Measurements from ENCODE around the gene GOSR1.
"Not testable (repeated sequence)": the region's sequence is repeated elsewhere in the genome, so short reads cannot be mapped to it uniquely, and the experiment has no call there.

The GOSR1 gene

DNA sequence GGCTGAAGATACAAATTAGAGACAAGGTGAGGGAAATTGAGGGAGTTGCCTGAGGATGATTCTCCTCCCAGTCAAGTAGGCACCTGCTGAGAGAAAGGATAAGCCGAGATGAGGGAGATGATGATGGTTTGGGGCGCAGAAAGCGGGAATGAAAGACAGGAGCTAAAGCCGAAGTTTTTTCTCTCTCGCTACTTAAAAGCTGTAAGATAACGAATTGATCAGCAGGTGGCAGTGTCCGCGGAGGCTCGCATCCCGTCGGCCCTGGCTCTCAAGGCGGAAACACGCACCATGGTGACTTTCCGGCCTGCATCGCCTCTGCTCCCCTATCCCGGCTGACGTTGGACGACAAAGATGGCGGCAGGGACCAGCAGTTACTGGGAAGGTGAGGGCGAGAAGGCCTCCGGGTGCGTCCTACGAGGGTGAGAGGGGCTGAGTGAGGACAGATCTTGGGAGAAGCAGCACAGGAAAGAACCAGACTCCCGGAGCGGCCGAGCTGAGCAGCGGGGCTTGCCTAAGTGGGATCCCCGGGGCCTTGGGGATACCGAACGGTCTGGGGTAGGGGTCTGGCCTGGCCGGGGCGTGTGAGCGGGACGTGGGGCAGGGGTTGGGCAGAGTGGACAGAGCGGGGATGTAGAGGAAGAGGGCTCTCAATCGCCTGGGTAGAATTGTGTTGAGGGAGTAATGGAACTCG lies at the start of gene GOSR1:
TSS of gene GOSR1 (plus strand) at position 326 of the 691 bp plus-strand sequence. CDS start at position 352, 26 bp downstream.
- peak; percentile 85 to 89 for DNase-seq

DNA sequence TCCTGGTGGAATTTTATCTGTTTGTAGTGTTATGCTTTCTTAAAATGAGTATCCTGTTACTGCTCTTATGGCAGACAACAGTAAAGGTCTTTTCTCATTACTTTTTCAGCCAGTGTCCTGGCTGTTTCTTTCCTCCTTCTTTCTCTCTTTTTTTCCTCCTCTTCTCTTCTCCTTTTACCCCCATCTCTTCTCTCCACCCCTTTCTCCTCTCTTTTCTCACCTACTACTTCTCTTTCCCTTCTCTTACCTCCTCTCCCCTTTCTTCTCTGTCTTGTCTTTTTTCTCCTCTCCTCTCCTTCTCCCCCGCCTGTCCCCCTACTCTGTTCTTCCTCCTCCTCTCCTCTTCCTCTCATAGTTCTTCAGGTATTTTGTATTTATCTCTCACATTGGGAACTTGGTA lies 49.6 kb upstream of the GOSR1 start:
- DNase-seq = no peak

DNA sequence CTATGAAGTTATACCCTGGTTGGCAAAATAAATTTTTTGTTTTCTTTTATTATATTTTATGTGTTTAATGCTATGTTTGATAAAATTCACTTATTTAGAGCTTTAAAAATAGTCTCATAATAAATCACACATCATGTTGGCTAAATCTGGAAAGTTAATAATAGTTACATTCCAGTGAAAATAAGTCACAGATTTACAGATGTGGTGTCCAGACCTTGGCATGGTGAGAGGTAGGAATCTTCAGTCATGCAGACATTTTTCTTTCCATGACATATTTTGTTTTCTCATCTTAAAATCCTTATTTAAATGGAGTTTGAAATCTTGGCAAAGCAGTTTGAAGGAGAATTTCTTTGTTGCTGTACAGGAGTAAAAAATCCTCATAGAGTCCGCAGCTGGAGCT lies 48.1 kb upstream of the GOSR1 start:
- no peak for DNase-seq

GRCh38 chr17:30433514-30433913 lies 43.7 kb upstream of the GOSR1 start:
- DNase-seq = no peak

GRCh38 chr17:30436729-30437128 lies 40.5 kb upstream of the GOSR1 start:
- DNase-seq = no peak

GRCh38 chr17:30443721-30444120 lies 33.5 kb upstream of the GOSR1 start:
- no peak for DNase-seq

DNA sequence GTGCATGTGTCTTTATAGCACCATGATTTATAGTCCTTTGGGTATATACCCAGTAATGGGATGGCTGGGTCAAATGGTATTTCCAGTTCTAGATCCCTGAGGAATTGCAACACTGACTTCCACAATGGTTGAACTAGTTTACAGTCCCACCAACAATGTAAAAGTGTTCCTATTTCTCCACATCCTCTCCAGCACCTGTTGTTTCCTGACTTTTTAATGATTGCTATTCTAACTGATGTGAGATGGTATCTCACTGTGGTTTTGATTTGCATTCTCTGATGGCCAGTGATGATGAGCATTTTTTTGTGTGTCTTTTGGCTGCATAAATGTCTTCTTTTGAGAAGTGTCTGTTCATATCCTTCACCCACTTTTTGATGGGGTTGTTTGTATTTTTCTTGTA lies 30.6 kb upstream of the GOSR1 start:
- not testable (repeated sequence) for DNase-seq

- no peak for DNase-seq
These were observed 27.7 kb upstream of the GOSR1 start for GRCh38 chr17:30449480-30449879.

GRCh38 chr17:30450125-30451027 lies 26.8 kb upstream of the GOSR1 start:
- no peak for DNase-seq

DNA sequence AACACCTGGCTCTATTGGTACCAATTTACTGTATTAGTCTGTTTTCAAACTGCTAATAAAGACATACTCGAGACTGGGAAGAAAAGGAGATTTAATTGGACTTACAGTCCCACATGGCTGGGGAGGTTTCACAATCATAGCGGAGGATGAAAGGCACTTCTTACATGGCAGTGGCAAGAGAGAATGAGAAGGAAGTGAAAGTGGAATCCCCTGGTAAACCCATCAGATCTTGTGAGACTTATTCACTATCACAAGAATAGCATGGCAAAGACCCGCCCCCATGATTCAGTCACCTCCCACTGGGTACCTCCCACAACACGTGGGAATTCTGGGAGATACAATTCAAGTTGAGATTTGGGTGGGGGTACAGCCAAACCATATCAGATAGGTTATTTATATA lies 22.6 kb upstream of the GOSR1 start:
- no peak for DNase-seq

DNA sequence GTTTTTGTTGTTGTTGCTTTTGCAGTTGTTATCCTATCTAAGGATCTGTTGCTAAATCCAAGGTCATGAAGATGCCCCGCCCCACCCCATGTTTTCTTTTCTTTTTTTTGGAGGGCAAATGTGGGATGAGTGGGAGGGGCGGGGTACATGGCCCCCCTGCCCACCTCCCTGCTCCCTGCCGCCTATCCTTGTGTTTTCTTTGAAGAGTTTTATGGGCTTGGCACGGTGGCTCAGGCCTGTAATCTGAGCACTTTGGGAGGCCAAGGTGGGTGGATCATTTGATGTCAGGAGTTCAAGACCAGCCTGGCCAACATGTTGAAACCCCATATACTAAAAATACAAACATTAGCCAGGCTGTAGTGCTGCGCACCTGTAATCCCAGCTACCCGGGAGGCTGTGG lies 18.8 kb upstream of the GOSR1 start:
- no peak for DNase-seq

DNA sequence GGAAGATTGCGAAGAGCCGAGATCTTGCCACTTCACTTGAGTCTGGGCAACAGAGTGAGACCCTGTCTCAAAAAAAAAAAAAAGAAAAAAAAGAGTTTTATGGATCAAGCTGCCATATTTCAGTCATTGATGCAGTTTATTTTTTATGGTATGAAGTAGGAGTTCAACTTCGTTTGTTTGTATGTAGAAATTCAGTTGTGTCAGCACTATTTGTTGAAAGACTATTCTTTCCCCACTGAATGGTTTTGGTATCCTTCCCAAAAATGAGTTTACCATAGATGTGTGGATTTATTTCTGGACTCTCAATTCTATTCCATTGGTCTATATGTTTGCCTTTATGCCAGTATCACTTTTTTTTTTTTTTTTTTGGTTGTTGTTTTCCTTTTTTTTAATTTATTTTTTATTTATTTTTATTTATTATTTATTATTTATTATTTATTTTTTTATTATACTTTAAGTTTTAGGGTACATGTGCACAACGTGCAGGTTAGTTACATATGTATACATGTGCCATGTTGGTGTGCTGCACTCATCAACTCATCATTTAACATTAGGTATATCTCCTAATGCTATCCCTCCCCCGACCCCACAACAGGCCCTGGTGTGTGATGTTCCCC lies 18.3 kb upstream of the GOSR1 start:
- DNase-seq = not testable (repeated sequence)

DNA sequence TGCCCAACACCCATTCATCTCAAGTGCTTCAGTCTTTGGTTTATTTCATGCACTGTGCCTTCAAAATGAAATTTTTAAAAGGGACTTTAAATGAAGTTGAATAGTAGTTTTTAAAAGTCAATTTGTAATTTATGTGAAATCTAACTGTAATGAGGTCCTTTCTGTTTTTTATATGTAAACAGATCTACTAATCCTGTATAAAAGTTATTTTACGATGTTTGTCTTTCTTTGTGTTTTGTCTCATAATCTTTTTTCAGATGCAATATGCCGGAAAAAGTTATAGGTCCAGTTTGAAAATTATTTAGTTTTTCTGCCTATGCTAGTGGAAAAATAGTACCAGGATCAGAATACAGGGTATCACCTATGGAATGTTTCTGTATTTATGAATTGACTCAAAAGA lies 8.7 kb upstream of the GOSR1 start:
- no peak for DNase-seq

DNA sequence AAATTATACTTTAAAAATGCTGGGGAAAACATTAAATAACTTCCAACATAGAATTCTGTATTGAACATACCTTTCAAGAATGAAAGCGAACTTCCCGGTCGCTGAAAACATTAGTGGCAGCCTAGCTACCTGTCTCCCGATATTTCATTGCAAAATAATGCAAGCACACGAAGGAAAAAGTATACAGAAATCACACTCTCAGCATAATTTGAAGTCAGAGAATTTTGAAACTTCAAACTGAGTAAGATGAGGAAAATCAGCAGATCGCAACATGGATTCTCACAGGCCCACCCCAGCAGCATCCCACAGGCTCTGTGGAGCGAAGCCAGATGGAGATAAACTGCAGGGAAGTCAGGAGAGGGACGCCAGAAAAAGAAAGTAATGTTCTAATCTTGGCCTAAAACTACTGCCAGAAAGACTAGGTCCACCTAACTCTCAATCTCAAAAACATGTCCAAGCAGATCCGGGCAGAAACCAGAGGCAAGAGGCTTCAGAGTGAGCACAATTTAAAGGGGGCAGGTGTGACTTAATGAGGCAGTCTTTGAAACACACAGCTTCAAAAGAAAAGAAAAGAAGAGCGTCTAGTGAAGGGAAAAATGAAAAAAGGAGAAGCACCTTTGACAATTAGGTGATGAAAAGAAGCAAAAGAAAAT lies 4.8 kb upstream of the GOSR1 start:
- no peak for DNase-seq

- no peak for DNase-seq
These were observed 2.0 kb upstream of the GOSR1 start for GRCh38 chr17:30475206-30475605.

DNA sequence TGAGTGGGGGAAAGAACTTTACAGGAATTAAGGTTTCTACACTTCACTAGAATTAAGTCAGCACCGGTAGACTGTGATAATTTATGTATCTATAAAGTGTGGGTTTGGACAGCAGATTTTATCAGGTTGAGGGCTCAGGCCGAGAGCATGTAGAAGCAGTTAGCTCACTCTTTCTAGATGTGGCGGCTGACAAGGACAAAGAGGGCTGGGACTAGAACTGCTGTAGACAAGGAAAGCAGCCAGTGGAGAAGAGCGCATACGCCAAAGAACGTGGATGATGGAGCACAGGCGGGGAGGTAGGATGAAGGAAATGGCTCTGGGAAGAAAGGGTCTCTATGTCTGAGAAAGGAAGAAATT lies 504 bp upstream of the GOSR1 start:
- DNase-seq = peak in 1 of 2 experiments; percentile 10

DNA sequence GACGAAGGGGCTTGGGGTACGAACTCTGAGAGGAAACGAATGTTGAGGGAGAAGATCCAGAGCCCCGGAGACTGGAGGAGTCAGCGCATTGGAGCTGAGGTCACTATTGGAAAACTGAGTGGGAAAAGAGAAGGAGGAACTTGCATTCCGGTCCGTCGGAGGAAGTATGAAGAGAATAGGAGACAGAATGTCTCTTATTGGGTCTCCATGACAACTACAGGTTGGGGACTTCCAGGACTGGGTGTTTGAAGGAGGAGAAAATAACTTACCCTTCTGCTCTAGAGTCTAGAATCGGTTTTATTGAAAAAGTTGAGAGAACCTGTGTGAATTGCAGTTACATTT lies 537 bp downstream of the GOSR1 start:
- DNase-seq = no peak

GRCh38 chr17:30482555-30482954 lies 5.3 kb downstream of the GOSR1 start:
- no peak for DNase-seq

DNA sequence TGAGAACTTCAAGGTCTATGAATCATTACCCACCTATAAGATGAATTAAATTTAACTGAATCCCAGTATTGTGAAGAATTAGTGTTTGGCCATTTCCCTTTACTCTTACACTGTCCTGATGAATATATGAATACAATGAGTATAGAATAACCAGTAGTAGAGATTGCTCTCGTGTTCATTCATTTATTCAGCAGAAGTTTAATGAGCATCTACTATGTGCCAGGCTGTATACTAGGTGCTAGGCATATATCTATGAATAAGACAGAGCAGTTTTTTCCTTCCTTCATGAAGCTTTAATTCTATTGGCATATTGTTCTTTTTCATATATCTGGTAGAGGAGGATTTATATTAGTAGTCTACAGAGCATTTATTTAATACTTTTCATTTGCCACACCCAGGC lies 6.0 kb downstream of the GOSR1 start:
- no peak for DNase-seq

GRCh38 chr17:30493780-30494179 lies 16.6 kb downstream of the GOSR1 start:
- DNase-seq = no peak

GRCh38 chr17:30495586-30495985 lies 18.4 kb downstream of the GOSR1 start:
- DNase-seq = no peak

- DNase-seq = no peak
These were observed 26.4 kb downstream of the GOSR1 start for GRCh38 chr17:30503558-30503957.

DNA sequence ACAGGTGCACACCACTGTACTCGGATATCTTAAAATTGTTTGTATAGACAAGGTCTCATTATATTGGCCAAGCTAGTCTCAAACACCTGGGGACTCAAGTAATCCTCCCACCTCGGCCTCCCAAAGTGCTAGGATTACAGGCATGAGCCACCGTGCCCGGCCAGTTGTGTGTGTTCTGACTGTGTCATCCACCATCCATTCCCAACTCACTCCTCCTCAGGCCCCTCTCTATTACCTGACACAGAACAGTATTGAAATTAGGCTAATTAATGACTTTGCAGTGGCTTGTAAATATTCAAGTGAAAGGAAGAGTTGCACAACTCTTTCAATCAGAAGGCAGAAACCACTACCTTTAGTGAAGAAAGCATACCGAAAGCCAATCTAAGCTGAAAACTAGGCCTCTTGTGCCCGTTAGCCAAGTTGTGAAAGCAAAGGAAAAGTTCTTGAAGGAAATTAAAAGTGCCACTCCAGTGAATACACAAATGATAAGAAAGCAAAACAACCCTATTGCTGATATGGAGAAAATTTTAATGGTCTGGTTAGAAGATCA lies 28.7 kb downstream of the GOSR1 start:
- no peak for DNase-seq

Measured in stimulated activated CD4-positive, alpha-beta T cell treated with anti-CD3 and anti-CD28 coated beads, Interleukin-4, amount 100 ng/mL, for 4 hours (primary cell).